GM19463 (cell line): Measurements from ENCODE around the gene KIFC3.

Experiments
- ATAC-seq: cut with Tn5 transposase; IDR thresholded peaks from one replicate; pipeline ENCODE4 v1.9.1; 2021; ENCODE audit warnings: mild to moderate bottlenecking, moderate library complexity; ENCODE audit not compliant: unreplicated experiment

KIFC3 gene

GRCh38 chr16:57769541-57770145, 32.6 kb downstream of the KIFC3 start:
- no peak for ATAC-seq

- no peak for ATAC-seq
Measured at GRCh38 chr16:57766714-57767348, 35.5 kb downstream of the KIFC3 start.

- ATAC-seq: no peak
Measured at GRCh38 chr16:57765160-57765728, 37.0 kb downstream of the KIFC3 start.

- ATAC-seq: peak; percentile 37
Measured at GRCh38 chr16:57764341-57765159, 37.7 kb downstream of the KIFC3 start.

- no peak for ATAC-seq
Measured at GRCh38 chr16:57764006-57764340, 38.3 kb downstream of the KIFC3 start.

- no peak for ATAC-seq
Measured at GRCh38 chr16:57763285-57764005, 38.8 kb downstream of the KIFC3 start.

GRCh38 chr16:57762365-57763040, 39.8 kb downstream of the KIFC3 start:
- ATAC-seq: no peak

- ATAC-seq: no peak
Measured at GRCh38 chr16:57761957-57762356, 40.3 kb downstream of the KIFC3 start.

GRCh38 chr16:57761301-57761700, 41.0 kb downstream of the KIFC3 start:
- no peak for ATAC-seq

- no peak for ATAC-seq
Measured at GRCh38 chr16:57760357-57761160, 41.7 kb downstream of the KIFC3 start.

- ATAC-seq: no peak
Measured at GRCh38 chr16:57759541-57760356, 42.5 kb downstream of the KIFC3 start.

- ATAC-seq: no peak
Measured at GRCh38 chr16:57759131-57759530, 43.2 kb downstream of the KIFC3 start.

- ATAC-seq: no peak
Measured at GRCh38 chr16:57758331-57759117, 43.8 kb downstream of the KIFC3 start.

- no peak for ATAC-seq
Measured at GRCh38 chr16:57757883-57758282, 44.4 kb downstream of the KIFC3 start.

- peak; percentile 95 for ATAC-seq
Measured at GRCh38 chr16:57757326-57757786, 44.9 kb downstream of the KIFC3 start.

GRCh38 chr16:57756424-57757325, 45.6 kb downstream of the KIFC3 start:
- no peak for ATAC-seq
